ENCODE results near the gene UBA6.

Gene UBA6

GRCh38 chr4:67694662-67695061 lies 6.3 kb downstream of the UBA6 start:
- TF ChIP-seq CTCF (IDR thresholded peaks at IDR 0.05; ENCODE audit: insufficient read depth, low read depth, low read length, missing control alignments): no peak
- no peak for DNase-seq (ENCODE audit: low read depth)
- no peak overlapping the region for H3K4me3 ChIP-seq (ENCODE audit: low read depth, low read length)

- DNase-seq (ENCODE audit: low read depth): no peak
- no peak for TF ChIP-seq CTCF (IDR thresholded peaks at IDR 0.05; ENCODE audit: insufficient read depth, low read depth, low read length, missing control alignments)
- no peak overlapping the region for H3K4me3 ChIP-seq (ENCODE audit: low read depth, low read length)
Measured at GRCh38 chr4:67691328-67691727, 9.6 kb downstream of the UBA6 start.

- TF ChIP-seq CTCF (IDR thresholded peaks at IDR 0.05; ENCODE audit: insufficient read depth, low read depth, low read length, missing control alignments): no peak
- DNase-seq (ENCODE audit: low read depth): no peak
- no peak overlapping the region for H3K4me3 ChIP-seq (ENCODE audit: low read depth, low read length)
Measured at GRCh38 chr4:67687636-67688035, 13.3 kb downstream of the UBA6 start.

- H3K4me3 ChIP-seq (ENCODE audit: low read depth, low read length): no peak overlapping the region
- TF ChIP-seq CTCF (IDR thresholded peaks at IDR 0.05; ENCODE audit: insufficient read depth, low read depth, low read length, missing control alignments): no peak
Measured at GRCh38 chr4:67685532-67685859, 15.5 kb downstream of the UBA6 start.

GRCh38 chr4:67684839-67685531 lies 16.0 kb downstream of the UBA6 start:
- no peak for TF ChIP-seq CTCF (IDR thresholded peaks at IDR 0.05; ENCODE audit: insufficient read depth, low read depth, low read length, missing control alignments)
- no peak for DNase-seq (ENCODE audit: low read depth)
- no peak overlapping the region for H3K4me3 ChIP-seq (ENCODE audit: low read depth, low read length)

More at GRCh38 chr4:67685532-67685859, 15.5 kb downstream of the UBA6 start:
- no peak for DNase-seq (ENCODE audit: low read depth)

GRCh38 chr4:67682266-67682665 lies 18.7 kb downstream of the UBA6 start:
- no peak overlapping the region for H3K4me3 ChIP-seq (ENCODE audit: low read depth, low read length)
- no peak for TF ChIP-seq CTCF (IDR thresholded peaks at IDR 0.05; ENCODE audit: insufficient read depth, low read depth, low read length, missing control alignments)
- no peak for DNase-seq (ENCODE audit: low read depth)

- no peak for TF ChIP-seq CTCF (IDR thresholded peaks at IDR 0.05; ENCODE audit: insufficient read depth, low read depth, low read length, missing control alignments)
- DNase-seq (ENCODE audit: low read depth): no peak
- no peak overlapping the region for H3K4me3 ChIP-seq (ENCODE audit: low read depth, low read length)
Measured at GRCh38 chr4:67680581-67681222, 20.3 kb downstream of the UBA6 start.

Measured in GM12865 (cell line).